Measurements from ENCODE around the gene WWOX. TPM values are rescaled to one million over a fixed set of nuclear protein-coding genes. Genes with fewer than 3 reads are reported as not detected.

Gene WWOX
- total and polyA plus RNA-seq, 2 donors (not counting 3 experiments of a cell fraction or from before 2014, with no cell fraction given): 6.2 to 12.5 TPM

DNA sequence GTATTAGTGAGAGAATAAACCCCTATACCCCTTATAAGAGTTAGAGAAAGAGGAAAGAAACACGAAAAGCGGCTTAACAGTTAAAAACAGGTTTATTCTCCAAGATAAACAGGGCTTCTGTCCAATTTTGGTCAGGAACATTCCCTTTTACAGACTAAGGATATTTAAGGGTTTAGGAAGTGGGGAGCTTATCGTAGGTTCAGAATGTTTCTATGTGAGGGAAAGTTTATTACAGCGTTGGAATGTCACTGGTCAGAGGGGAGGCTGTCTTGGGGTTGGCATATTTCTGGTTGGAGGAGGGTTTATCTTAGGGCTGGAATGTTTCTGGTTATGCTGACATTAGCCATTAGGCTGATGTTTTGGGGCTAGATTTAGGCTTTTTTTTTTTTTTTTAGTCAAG is 34.1 kb upstream of the WWOX start:
- DNase-seq (ENCODE audit: low read depth, low spot score): no peak
- no peak overlapping the region for H2AFZ ChIP-seq (ENCODE audit: low read depth, low read length)
- intact Hi-C loops (cut with micrococcal nuclease) (no loop called here), dilution Hi-C loops (cut with MboI; ENCODE audit: extremely low pct_ligation_motif_present, low sequenced_read_pairs) (no loop called here)
- no peaks in the 10 kb centered on the region for H3K4me1 ChIP-seq (ENCODE audit: control insufficient read depth, extremely low read depth, insufficient read depth, low read length)
- H3K27me3 ChIP-seq (ENCODE audit: control insufficient read depth in 2 of 2, insufficient read depth in 2 of 2, low read length in 2 of 2): no peaks in the 10 kb centered on the region
- ChIA-PET POLR2A (no interaction called here), CTCF (no interaction called here)
- H3K9me3 ChIP-seq (replicated peaks; ENCODE audit: control insufficient read depth, insufficient read depth, low read length): no peaks in the 10 kb centered on the region
- H3K36me3 ChIP-seq (ENCODE audit: control insufficient read depth in 2 of 2, extremely low read depth in 1 of 2, insufficient read depth in 2 of 2, low read length in 2 of 2): no peaks in the 10 kb centered on the region
- H3K79me2 ChIP-seq (ENCODE audit: control insufficient read depth, insufficient read depth, low read length): no peaks in the 10 kb centered on the region
- no peak for TF ChIP-seq EZH2 (IDR thresholded peaks at IDR 0.05; ENCODE audit: borderline replicate concordance, low read depth, low read length, severe bottlenecking)
- no peak for TF ChIP-seq GATA2 (IDR thresholded peaks at IDR 0.05; ENCODE audit: insufficient read depth, insufficient read length, low read depth, low read length)
- no peak for TF ChIP-seq CTCF (IDR thresholded peaks at IDR 0.05; ENCODE audit: extremely low read depth in 1 of 2, insufficient read depth in 1 of 2, low read depth in 1 of 2, low read length in 2 of 2)
- no peak for TF ChIP-seq POLR2AphosphoS5 (IDR thresholded peaks at IDR 0.05; ENCODE audit: insufficient read depth, low read depth, low read length)
- no peak overlapping the region for H3K4me3 ChIP-seq (replicated peaks in 1 of 3; ENCODE audit: insufficient read depth in 1 of 3, low read depth in 1 of 3, low read length in 3 of 3)
- no peak for FAIRE-seq
- H3K4me2 ChIP-seq (ENCODE audit: insufficient read depth, low read length): no peak overlapping the region
- H3K9me1 ChIP-seq (replicated peaks; ENCODE audit: control insufficient read depth, extremely low read depth, insufficient read depth, low read length): no peaks in the 10 kb centered on the region
- BruUV-seq (replicated peaks): no TSS peak
- no peak overlapping the region for H3K9ac ChIP-seq (replicated peaks; ENCODE audit: extremely low read depth, insufficient read depth, low read length)
- no peaks in the 10 kb centered on the region for H4K20me1 ChIP-seq (replicated peaks; ENCODE audit: control insufficient read depth, extremely low read depth, insufficient read depth, low read length)
- H3K27ac ChIP-seq (ENCODE audit: insufficient read depth, low read depth, low read length): no peak overlapping the region

DNA sequence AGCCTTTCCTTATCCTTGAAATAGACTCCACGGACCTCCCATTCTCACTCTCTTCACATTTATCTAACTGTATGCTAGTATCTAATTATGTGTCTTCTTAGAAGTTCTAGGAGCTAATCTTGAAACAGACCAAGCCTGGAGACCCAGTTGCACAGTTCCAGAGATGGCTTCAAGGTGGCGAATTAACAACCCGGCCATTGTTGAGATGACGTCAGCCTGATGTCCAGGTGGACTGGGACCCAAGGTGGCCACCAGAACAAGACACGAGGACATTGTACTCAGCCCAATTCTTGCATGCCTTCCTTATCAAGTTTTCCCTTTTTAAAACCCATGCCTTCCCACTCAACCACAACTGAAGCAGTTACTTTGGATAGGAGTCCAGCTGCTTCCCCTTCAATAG is 29.5 kb upstream of the WWOX start:
- H3K4me2 ChIP-seq (ENCODE audit: insufficient read depth, low read length): no peak overlapping the region
- no peaks in the 10 kb centered on the region for H3K79me2 ChIP-seq (ENCODE audit: control insufficient read depth, insufficient read depth, low read length)
- no peaks in the 10 kb centered on the region for H3K9me1 ChIP-seq (replicated peaks; ENCODE audit: control insufficient read depth, extremely low read depth, insufficient read depth, low read length)
- no peak overlapping the region for H3K4me3 ChIP-seq (replicated peaks in 1 of 3; ENCODE audit: insufficient read depth in 1 of 3, low read depth in 1 of 3, low read length in 3 of 3)
- TF ChIP-seq GATA2 (IDR thresholded peaks at IDR 0.05; ENCODE audit: insufficient read depth, insufficient read length, low read depth, low read length): no peak
- no peak for TF ChIP-seq MYC (IDR thresholded peaks at IDR 0.05; ENCODE audit: low read depth, low read length)
- TF ChIP-seq POLR2A (IDR thresholded peaks at IDR 0.05; ENCODE audit: low read depth, low read length): no peak
- TF ChIP-seq, protein P1, sequence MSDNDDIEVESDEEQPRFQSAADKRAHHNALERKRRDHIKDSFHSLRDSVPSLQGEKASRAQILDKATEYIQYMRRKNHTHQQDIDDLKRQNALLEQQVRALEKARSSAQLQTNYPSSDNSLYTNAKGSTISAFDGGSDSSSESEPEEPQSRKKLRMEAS (IDR thresholded peaks at IDR 0.05; ENCODE audit: insufficient read depth, insufficient read length): no peak
- no peak for TF ChIP-seq JUN (IDR thresholded peaks at IDR 0.05; ENCODE audit: borderline replicate concordance, insufficient read depth, insufficient read length, low read depth)
- TF ChIP-seq CTCF (IDR thresholded peaks at IDR 0.05; ENCODE audit: extremely low read depth in 1 of 2, insufficient read depth in 1 of 2, low read depth in 1 of 2, low read length in 2 of 2): no peak
- no peak for TF ChIP-seq POLR2AphosphoS5 (IDR thresholded peaks at IDR 0.05; ENCODE audit: insufficient read depth, low read depth, low read length)
- dilution Hi-C loops (cut with MboI; ENCODE audit: extremely low pct_ligation_motif_present, low sequenced_read_pairs) (no loop called here), intact Hi-C loops (cut with micrococcal nuclease) (no loop called here)
- CTCF ChIA-PET: no interaction called here
- no peak for DNase-seq (ENCODE audit: low read depth, low spot score)
- POLR2A ChIA-PET: no interaction called here
- H3K9ac ChIP-seq (replicated peaks; ENCODE audit: extremely low read depth, insufficient read depth, low read length): no peak overlapping the region
- H3K9me3 ChIP-seq (replicated peaks; ENCODE audit: control insufficient read depth, insufficient read depth, low read length): no peaks in the 10 kb centered on the region
- H3K4me1 ChIP-seq (ENCODE audit: control insufficient read depth, extremely low read depth, insufficient read depth, low read length): no peaks in the 10 kb centered on the region
- H2AFZ ChIP-seq (ENCODE audit: low read depth, low read length): no peak overlapping the region
- H3K27ac ChIP-seq (ENCODE audit: insufficient read depth, low read depth, low read length): no peak overlapping the region
- no peaks in the 10 kb centered on the region for H3K27me3 ChIP-seq (ENCODE audit: control insufficient read depth in 2 of 2, insufficient read depth in 2 of 2, low read length in 2 of 2)
- BruUV-seq (replicated peaks): no TSS peak
- FAIRE-seq: no peak
- H4K20me1 ChIP-seq (replicated peaks; ENCODE audit: control insufficient read depth, extremely low read depth, insufficient read depth, low read length): no peaks in the 10 kb centered on the region
- H3K36me3 ChIP-seq (ENCODE audit: control insufficient read depth in 2 of 2, extremely low read depth in 1 of 2, insufficient read depth in 2 of 2, low read length in 2 of 2): no peaks in the 10 kb centered on the region
